Lung microvascular endothelial cell (primary cell): ENCODE measurements around the gene ZKSCAN3. TPM values are rescaled to one million over a fixed set of nuclear protein-coding genes. Genes with fewer than 3 reads are reported as not detected.
"Not testable (repeated sequence)": the region's sequence is repeated elsewhere in the genome, so short reads cannot be mapped to it uniquely, and the experiment has no call there.

Source experiments
- DNase-seq, 2 donors: peaks; one replicate each; pipeline versions ENCODE4 v3.0.0 to v3.0.0-alpha.2; 2010; ENCODE audit warnings: low read depth in 2 of 2
- total RNA-seq: library from RNA; depleted of rRNA; stranded (reverse); fragments of >200 nt; gene quantifications from 2 replicates; pipeline ENCODE4 v1.2.1, GENCODE V29; 2014

Gene ZKSCAN3
- total RNA-seq, 1 donor from 2014 or later: 4.0 TPM

DNA sequence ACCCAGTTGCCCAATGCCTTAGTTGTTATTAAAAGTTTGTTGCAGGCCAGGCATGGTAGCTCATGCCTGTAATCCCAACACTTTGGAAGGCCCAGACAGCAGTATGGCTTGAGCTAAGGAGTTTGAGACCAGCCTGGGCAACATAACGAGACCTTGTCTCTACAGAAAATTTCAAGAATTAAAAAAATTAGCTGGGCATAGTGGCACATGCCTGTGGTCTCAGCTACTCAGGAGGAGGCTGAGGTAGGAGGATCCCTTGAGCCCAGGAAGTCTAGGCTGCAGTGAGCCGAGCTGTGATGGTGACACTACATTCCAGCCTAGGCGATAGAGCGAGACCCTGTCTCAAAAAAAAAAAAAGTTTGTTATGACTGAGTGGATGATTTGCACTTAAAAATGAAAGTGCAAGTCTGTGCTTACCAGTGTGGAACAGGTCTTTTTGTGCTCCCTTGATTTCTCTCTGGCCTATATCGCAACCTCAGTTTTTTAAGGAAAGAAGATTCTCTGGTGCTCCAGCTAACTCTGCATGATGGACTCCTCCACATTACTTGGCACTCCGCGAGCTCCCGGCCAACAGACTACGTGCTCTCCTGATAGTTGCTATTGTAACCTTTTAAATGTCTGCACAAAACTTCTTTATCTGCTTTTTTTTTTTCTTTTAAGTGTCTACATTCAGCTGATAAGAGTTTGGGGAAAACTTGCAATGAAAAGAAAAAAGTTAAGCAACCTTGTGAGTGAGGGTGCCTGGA, 22.1 kb downstream of the ZKSCAN3 start:
- DNase-seq: no peak

DNA sequence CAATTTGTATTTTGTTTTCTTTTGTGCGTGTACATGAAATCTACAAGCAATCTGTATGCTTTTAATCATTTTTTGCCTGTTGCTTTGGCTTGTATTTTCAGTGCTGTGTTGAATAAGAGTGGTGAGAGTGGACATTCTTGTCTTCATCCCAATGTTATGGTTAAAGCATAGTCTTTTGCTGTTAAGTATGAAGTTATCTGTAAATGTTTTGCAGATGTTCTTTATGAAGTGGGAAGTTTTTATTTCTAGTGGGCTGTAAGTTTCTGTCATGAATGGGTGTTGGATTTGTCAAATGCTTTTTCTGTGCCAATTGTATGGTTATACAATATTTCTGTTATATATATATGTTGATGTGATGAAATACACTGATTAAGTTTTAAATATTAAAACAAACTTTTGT, 24.2 kb downstream of the ZKSCAN3 start:
- DNase-seq: no peak

DNA sequence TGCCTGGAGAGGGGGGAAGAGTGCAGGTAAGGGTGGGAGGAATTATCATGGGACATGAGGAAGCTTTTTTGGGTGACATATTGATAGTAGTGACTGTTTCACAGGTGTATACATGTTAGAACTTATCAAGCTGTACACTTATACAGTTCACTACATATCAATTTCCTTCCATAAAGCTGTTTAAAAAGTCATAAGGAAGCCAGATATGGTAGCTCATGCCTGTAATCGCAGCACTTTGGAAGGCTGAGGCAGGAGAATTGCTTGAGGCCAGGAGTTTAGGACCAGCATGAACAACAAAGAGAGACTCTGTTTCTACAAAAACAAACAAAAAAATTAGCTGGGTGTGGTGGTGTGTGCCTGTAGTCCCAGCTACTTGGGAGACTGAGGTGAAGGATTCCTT, 28.1 kb downstream of the ZKSCAN3 start:
- no peak for DNase-seq

DNA sequence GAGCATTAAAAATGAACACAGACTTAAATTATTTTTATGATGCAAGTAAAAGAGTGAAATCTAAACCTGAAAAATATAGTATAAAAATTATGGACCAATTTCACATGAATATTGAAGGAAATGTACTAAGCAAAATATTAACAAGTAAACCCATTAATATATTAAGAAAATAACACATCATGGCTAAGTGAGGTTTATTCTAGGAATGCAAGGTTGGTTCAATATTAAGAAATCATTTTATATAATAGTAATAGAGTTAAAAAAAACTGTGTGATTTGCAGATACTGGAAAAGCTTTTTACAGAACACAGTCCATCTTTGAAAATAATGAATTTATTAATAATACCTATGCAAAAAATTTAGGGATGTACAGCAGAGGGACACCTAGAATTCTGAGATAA, 28.9 kb downstream of the ZKSCAN3 start:
- no peak for DNase-seq

DNA sequence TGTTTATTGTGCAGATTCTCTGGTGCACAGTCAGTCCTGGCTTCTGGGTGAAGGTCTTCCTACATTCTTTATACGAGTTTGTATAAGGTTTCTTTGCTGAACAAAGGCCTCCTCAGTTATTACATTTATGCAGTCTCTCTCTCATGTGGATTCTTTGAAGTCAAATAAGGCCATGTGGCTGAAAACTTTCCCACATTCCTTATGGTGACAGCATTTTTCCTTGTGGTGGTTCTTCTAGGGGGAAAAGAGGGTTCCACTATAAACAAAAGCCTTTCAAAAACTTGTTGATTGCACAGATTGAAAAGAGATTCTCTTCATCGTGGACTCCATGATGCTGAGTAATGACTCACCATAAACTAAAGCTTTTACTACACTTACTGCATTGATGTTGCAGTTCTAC, 30.6 kb downstream of the ZKSCAN3 start:
- no peak for DNase-seq

DNA sequence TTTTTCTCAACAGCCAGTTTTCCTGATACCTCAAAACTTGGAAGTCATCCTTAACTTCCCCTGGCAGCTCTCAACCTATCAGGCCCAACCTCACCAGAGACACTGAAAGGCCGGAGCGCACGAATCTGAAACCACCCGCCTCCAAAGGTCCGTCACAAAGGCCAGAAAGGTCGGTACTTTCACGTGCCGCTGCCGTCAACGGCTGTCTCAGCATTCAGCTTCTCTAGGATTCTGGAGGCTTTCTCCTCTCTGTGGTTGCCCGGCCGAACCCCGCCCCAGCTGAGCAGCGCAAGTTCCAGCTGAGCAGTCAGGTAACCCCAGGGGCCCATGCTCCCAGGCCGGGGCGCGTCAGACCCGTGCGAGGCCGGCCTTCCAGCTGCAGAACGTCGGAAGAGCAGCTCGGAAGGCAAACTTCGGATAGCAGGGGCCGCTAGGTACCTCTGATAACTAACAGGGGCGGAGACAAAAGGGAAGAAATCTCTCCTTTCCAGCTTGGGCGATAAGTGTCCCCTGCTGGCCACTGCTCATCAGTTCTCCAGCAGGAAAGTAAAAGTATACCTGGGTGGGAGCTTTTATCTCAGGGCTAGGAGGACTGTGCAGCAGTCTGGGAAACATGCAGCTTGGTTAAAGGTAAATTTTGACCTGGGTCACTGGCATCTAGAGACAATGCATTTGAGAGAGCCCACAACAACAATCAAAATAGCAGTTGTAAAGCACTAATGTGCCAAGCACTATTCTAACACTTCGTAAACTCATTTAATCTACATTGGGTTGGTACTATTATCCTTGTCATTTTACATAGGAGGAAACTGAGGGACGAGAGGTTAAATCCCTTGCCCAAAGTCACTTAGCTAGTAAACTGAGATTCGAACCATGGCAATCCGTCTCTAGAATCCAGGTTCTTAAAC, 33.7 kb downstream of the ZKSCAN3 start:
- DNase-seq: peak; percentile 91 to 94

DNA sequence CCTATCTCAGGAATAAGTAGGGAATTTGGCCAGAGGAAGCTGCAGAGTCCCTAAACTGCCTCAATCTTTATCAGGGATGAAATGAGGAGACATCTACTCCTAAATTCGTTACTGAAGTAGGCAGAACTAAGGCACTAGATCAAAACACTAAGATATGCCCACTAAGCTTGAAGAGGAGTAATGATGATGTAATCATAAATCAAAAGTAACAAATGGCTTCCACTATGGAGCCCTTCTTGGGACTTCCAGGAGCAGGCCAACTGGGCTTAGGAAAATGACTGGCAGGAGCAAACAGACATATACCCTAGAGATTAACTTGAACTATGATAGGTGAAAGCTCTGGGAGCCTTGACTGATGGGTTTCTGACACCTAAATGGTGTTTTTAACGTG, 34.4 kb downstream of the ZKSCAN3 start:
- no peak for DNase-seq

DNA sequence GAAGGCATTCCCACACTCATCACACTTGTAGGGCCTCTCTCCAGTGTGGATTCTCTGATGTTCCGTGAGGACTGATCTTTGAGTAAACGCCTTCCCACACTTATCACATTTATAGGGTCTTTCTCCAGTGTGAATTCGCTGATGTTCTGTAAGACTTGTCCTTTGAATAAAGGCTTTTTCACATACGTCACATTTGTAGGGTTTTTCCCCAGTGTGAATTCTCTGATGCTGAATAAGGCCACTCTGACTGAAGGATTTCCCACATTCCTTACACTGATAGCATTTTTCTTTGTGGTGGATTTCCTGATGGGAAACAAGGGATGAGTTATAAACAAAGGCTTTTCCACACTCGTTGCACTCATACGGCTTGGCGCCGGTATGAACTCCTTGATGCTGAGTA, 40.9 kb downstream of the ZKSCAN3 start:
- no peak for DNase-seq

DNA sequence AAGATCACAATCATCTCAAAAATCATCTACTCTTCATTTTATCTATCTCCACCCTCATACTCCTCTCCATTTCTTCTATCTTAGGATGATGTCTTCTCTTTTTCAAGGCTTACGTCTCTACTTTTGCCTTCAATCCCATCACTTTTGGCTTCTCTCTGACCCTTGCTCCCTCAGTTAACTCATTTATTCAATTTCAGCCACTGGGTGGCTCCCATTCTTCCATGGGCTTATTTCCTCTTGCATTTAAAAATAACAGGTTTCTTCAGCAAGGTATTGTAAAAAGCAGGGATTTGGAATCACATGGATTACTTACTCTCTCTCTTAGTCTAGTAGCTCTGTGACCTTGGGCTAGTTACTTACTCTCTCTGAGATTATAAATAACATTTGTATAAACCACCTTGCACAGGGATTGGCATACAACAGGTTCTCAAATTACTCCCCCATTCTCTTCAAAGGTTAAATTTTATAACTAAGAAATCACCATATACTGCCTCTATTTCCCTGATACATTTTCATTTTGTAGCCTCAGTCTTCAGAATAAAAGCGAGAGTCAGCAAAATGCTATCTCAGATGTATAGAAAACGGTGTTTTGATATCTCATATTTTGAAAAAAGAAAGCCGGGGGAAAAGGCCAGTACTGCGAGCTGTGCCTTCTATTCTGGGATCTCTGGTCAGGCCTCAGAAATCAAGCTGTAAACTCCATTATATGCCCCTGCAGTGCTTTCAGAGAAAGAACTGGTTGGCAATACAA, 44.3 kb downstream of the ZKSCAN3 start:
- DNase-seq: peak; percentile 21 to 24

DNA sequence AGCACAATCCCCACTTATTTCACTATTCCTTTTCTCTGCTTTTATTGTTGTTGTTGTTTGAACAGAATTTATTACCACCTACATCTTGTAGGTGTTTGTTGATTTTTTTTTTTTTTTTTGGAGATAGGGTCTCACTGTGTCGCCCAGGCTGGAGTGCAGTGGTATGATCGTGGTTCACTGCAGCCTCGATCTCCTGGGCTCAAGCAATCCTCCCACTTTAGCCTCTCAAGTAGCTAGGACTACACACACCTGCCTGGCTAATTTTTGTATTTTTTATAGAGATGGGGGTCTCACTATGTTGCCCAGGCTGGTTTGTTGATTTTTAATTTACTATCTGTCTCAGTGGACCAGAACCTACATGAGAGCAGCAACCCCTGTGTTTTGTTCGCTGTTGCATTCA, 46.2 kb downstream of the ZKSCAN3 start:
- DNase-seq: no peak

DNA sequence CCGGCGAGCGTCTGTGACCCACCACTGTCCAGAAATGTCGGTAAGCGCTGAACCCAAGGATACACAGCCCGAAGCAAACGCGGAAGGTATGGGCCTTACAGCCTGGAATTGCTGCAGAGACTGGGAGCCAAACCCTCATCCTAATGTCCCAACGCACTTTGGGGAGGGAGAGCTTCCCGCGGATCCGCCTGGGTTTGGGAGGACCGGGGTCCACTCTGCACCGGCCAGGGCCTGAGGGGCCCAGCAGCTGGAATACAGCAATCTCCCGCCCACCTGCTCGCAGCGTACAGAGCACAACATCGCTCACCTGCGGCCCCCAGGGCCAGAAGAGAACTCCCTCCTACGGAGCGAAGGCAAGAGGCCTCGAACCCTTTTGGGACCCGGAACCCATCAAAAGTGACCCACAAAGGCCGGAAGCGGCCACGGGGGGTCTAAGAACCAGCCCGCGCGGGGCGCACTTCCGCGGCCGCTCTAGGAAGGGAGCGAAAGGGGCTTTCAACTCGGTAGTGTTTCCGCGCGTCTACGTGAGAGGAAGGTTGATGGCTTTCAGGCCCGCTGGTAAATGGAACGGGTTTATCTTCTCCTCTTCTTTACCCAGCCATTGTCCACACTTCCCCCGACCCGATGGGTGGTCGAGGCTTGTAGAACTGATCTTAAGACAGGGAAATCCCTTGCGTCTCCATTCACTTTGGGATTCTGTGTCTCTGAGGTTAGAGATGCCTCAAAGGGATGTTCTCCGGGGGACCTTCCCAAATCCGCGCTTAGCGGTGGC, 49.8 kb downstream of the ZKSCAN3 start, which contains the start of gene ZSCAN12:
Gene ZSCAN12 (minus strand): TSS at position 398 of the 772 bp plus-strand sequence. CDS start 1,342 bp downstream, outside the sequence.
- peak; percentile 83 to 84 for DNase-seq

DNA sequence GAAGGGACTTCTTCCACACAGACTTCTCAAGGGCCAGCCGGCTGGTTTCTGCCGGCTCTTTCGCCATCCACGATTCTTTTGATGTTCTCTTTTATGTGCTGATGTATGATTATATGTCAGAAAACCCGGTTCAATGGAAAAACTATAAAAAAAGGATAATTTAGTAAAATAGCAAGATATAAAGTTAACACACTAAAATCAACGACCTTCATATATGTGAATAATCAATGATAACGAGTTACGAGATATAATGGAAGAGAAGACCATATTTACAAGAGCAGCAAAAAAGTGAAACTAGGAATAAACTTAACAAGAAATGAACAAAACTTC, 50.3 kb downstream of the ZKSCAN3 start:
- DNase-seq: no peak

DNA sequence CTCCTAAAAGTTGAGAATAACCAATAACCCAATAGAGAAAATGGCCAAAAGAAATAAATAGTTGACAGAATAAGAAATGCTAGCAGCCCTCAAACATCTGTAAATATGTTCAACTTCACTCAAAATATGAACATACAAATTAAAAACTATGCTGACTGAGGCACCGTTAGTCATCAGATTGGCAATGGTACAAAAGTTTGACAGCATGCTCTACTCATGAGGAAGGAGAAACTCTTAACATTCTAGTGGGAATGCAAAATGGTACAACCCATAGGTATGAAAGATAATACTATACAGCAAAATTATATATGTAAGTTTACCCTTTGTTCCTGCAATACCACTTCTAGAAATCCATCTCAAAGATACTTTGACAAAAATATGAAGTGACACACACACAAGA, 51.4 kb downstream of the ZKSCAN3 start:
- peak in 1 of 2 donors; percentile 22 for DNase-seq

DNA sequence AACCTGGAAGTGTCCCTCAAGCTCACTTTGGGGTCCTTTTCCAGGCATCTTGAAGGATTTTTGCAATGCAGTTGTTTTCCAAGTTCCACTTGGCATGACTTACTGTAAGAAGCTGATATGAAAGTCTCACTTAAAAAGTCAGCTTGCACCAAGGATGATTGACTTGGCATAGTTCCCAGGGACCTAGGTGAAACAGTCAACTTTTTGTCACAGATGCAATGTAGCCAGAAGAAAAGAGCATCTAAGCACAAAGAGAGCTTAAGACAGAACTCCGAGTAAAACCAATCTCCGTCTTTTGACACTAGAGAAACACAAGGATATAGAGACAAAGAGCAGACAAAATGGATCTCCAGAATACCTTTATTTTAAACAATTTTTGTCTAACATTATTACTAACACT, 52.5 kb downstream of the ZKSCAN3 start:
- DNase-seq: no peak

DNA sequence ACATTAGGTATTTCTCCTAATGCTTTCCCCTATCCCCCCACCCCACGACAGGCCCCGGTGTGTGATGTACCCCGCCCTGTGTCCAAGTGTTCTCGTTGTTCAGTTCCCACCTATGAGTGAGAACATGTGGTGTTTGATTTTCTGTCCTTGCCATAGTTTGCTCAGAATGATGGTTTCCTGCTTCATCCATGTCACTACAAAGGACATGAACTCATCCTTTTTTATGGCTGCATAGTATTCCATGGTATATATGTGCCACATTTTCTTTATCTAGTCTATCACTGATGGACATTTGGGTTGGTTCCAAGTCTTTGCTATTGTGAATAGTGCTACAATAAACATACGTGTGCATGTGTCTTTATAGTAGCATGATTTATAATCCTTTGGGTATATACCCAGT, 54.2 kb downstream of the ZKSCAN3 start:
- not testable (repeated sequence) for DNase-seq

DNA sequence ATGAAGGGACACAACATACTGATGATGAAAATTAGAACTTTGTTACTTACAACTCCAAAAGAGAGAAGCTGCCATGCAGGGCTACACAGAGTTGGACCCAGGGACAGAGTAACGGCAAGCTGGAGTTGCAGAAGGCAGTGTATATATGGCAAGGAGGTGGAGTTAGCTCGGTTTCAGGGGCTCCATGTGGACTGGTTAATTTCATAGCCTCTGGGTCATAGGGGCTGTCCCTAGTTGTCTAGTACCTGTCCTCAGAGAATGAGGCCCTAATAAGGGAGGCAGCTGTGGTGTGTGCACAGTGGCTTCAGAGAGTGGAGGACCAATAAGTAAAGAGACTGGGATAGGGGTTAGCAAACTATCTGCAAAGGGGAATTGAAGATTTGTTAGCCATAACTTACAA, 57.7 kb downstream of the ZKSCAN3 start:
- no peak for DNase-seq

DNA sequence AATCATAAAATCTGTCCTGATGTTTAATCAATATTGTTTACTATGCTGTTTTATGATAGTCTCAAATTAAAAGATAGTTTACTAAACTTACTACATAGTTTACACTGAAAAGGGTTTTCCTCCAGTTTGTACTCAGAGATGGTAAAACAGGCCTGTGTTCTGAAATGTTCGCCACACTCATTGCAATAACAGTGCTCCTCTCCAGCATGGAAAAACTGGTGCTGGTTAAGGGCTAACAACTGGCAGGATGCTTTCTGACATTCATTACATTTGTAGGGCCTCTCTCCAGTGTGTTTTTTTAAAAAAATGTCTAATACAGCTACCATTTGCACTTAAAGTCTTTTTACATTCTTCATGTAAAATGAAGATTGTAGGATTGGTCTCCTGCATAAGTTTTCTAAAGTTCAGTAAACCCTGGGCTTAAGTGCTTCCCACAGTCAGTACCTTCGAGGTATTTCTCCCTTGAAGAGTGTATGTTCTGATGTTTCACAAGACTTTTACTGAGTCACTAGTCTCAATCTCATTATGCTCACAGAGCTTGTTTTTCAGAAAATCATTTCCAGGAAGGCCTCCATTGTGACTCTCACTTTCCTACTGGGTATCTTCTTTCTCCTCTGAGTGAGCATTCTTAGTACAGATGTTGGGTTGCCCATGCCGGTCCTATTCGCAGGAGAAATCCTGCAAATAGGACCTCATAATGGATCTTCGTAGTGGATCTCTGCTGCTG, 58.5 kb downstream of the ZKSCAN3 start:
- DNase-seq: no peak

DNA sequence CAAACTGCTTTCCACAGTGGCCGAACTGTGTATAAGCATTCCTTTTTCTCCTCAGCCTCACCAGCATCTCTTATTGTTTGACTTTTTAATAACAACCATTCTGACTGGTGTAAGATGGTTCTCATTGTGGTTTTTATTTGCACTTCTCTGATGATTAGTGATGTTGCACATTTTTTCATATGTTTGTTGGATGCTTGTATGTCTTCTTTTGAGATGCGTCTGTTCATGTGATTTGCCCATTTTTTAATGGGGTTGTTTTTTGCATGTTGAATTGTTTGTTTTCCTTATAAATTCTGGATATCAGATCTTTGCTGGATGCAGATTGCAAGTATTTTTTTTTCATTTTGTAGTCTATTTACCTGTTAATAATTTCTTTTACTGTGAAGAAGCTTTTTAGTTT, 61.0 kb downstream of the ZKSCAN3 start:
- no peak for DNase-seq

DNA sequence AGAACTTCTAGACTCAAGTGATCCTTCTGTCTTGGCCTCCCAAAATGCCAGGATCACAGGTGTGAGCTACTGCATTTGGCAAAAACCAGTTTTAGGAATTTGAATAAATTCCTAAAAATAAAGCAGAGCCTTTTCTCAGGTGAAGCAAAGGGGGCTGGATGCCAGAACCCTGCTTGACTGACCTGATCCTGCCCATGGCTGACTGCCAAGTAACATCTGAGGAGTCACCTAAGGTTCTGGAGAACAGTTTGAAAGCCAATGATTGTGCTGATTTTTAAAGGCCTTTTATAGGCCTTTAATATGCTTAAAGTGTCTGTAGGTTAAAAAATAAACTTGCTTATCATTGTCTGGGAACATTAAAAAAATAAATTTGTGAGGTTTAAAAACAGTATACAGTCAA, 63.9 kb downstream of the ZKSCAN3 start:
- DNase-seq: no peak
